ENCODE results near the gene SCAPER.

- TF ChIP-seq CTCF (IDR thresholded peaks at IDR 0.05 in 4 of 5, conservative IDR thresholded peaks at IDR 0.05 in 1 of 5) (no peak), POLR2A (IDR thresholded peaks at IDR 0.05) (no peak)
Observed at GRCh38 chr15:76328106-76328696, 576.9 kb downstream of the SCAPER start.
